Suprapubic skin (tissue), 3 donors: ENCODE results near the gene COL19A1.

Experiments
- POLR2AphosphoS5 ChIP-seq, 3 donors: sonication (generic); formaldehyde crosslinking; IDR thresholded peaks; one replicate each; pipeline ENCODE4 v1.6.1; 2017; ENCODE audit warnings: antibody characterized with exemption in 3 of 3
- TF ChIP-seq, protein P1 (sequence below), 2 donors: fragments of 200-600 bp in 1 of 2; fragments of 450-650 bp in 1 of 2; sonication (generic) in 1 of 2; IDR thresholded peaks; one replicate each; pipeline ENCODE4 v1.5.1; 2016 to 2019; ENCODE audit warnings: antibody characterized with exemption in 2 of 2, mild to moderate bottlenecking in 1 of 2, moderate library complexity in 1 of 2

DNA sequence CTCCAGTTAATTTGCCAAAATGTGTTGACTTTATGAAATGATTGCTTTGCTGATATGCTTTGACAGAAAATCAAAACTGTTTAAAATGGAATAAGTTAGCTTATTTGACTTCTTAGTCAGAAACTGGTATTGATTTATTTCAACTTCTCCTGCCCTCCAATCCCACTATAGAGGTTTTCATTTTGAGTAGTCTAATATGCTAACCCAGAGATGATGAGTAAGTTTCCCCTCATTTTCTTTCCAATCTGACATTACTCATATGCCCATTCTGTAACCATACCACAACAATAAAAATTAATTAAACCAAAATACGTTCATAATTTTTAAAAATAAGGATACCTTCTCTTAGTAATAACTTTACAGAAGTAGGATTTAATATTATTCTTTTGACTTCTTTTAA, 78.8 kb downstream of the COL19A1 start:
- TF ChIP-seq, protein P1, sequence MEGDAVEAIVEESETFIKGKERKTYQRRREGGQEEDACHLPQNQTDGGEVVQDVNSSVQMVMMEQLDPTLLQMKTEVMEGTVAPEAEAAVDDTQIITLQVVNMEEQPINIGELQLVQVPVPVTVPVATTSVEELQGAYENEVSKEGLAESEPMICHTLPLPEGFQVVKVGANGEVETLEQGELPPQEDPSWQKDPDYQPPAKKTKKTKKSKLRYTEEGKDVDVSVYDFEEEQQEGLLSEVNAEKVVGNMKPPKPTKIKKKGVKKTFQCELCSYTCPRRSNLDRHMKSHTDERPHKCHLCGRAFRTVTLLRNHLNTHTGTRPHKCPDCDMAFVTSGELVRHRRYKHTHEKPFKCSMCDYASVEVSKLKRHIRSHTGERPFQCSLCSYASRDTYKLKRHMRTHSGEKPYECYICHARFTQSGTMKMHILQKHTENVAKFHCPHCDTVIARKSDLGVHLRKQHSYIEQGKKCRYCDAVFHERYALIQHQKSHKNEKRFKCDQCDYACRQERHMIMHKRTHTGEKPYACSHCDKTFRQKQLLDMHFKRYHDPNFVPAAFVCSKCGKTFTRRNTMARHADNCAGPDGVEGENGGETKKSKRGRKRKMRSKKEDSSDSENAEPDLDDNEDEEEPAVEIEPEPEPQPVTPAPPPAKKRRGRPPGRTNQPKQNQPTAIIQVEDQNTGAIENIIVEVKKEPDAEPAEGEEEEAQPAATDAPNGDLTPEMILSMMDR (IDR thresholded peaks at IDR 0.05), result no peak
- no peak for TF ChIP-seq POLR2AphosphoS5 (IDR thresholded peaks at IDR 0.05)
